Measurements from ENCODE around the gene PCDHGC3.

Gene PCDHGC3

DNA sequence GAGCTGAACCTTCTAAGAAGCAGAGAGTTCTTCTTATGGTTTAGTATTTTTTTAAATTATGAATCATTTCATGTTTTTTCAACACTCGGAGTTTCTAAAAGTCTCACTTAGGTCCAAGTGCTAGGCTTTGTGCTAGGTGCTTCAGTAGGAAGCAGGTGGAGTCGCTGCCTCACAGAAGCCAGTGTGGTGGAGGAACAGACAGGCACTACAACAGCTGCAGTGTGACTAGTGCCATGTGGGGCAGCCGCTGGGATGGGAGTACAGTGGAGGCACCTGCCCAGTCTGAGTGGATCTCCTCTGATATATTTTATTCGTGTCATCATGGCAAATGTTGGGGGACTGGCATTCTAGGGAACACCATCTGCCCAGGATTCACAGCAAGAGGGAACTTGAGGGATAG is 28.4 kb downstream of the PCDHGC3 start:
- Histone ChIP-seq H3K14ac (ENCODE audit: low read length in 2 of 2) (no peak overlapping the region), H2BK15ac (ENCODE audit: low read depth, poor library complexity, severe bottlenecking) (no peak overlapping the region), H3K4me3 (ENCODE audit: insufficient read depth in 1 of 2, low read depth in 1 of 2, low read length in 2 of 2) (no peak overlapping the region), H3K9ac (ENCODE audit: low read length) (no peak overlapping the region), H3K18ac (ENCODE audit: low read depth in 1 of 2, low read length in 2 of 2) (no peak overlapping the region), H2BK120ac (ENCODE audit: low read depth, low read length) (no peak overlapping the region), H3K23ac (ENCODE audit: low read length in 2 of 2) (no peak overlapping the region), H2AFZ (ENCODE audit: low read depth, low read length) (no peak overlapping the region), H3K27me3 (ENCODE audit: control insufficient read depth in 1 of 2, insufficient read depth in 1 of 2, low read length in 2 of 2) (no peaks in the 10 kb centered on the region), H2AK5ac (ENCODE audit: low read length, severe bottlenecking) (no peak overlapping the region), H3K79me1 (replicated peaks; ENCODE audit: low read length, poor library complexity, severe bottlenecking) (peaks cover 37% of the 10 kb centered on the region), H3K4me1 (ENCODE audit: control insufficient read depth, insufficient read depth, low read depth, low read length) (peaks cover 23% of the 10 kb centered on the region), H4K91ac (ENCODE audit: low read length) (no peak overlapping the region), H3K4ac (ENCODE audit: low read depth in 1 of 2, low read length in 2 of 2) (no peak overlapping the region), H3K4me2 (ENCODE audit: low read length, poor library complexity, severe bottlenecking) (no peak overlapping the region), H3K27ac (ENCODE audit: low read length, poor library complexity, severe bottlenecking) (no peak overlapping the region), H4K8ac (ENCODE audit: low read length) (no peak overlapping the region), H3K9me3 (ENCODE audit: control insufficient read depth, low read length) (no peaks in the 10 kb centered on the region), H3K36me3 (ENCODE audit: control insufficient read depth in 1 of 2, insufficient read depth in 2 of 2, low read depth in 1 of 2, low read length in 2 of 2) (peaks cover 30 to 70% of the 10 kb centered on the region in 2 experiments), H2BK5ac (ENCODE audit: low read depth, low read length, poor library complexity, severe bottlenecking) (no peak overlapping the region), H2BK12ac (ENCODE audit: low read length in 2 of 2) (no peak overlapping the region)
- DNase-seq = no peak
- WGBS = over 99% methylated on average over 4 of the region's 4 CpGs

DNA sequence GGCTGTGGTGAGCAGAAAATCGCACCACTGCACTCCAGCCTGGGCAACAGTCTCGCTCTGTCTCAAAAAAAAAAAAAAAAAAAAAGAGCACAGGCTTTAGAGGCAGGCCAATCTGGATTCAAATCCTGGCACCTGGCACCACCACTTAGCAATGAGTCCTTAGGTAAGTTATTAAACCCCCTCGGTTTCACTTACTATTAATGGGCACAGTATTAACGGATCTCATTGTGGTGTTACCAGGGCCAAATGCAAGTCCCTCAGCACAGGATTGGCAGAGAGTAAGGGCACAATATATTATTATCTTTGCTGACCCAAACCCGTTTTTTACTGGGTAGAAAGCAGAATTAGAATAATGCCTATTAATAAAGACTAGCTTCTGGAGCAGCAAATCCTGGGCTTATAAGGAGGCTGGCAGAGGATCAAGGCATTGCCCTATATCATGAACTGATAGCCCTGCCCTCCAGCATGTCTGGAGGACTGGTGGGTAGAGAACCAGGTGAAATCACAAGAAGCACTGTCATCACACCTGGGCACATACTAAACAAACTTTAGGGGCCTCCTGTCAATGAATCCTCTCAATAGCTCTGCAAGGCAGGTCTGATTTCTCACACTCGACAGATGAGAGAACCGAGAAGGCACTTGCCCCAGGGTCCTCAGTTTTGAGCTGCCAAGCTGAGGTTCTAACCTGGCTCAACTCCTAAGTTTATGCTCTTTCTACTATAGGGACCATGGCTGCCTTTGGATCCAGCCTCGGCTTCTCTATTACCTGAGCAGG is 30.8 kb downstream of the PCDHGC3 start:
- Histone ChIP-seq H3K4me3 (ENCODE audit: insufficient read depth in 1 of 2, low read depth in 1 of 2, low read length in 2 of 2) (no peak overlapping the region), H2BK120ac (ENCODE audit: low read depth, low read length) (no peak overlapping the region), H2BK15ac (ENCODE audit: low read depth, poor library complexity, severe bottlenecking) (no peak overlapping the region), H3K4me1 (ENCODE audit: control insufficient read depth, insufficient read depth, low read depth, low read length) (peaks cover 35% of the 10 kb centered on the region), H2AFZ (ENCODE audit: low read depth, low read length) (no peak overlapping the region), H3K27me3 (ENCODE audit: control insufficient read depth in 1 of 2, insufficient read depth in 1 of 2, low read length in 2 of 2) (no peaks in the 10 kb centered on the region), H2BK12ac (ENCODE audit: low read length in 2 of 2) (no peak overlapping the region), H3K4me2 (ENCODE audit: low read length, poor library complexity, severe bottlenecking) (no peak overlapping the region), H3K14ac (ENCODE audit: low read length in 2 of 2) (no peak overlapping the region), H3K18ac (ENCODE audit: low read depth in 1 of 2, low read length in 2 of 2) (peak overlapping the region; percentile 24 to 34), H3K23ac (ENCODE audit: low read length in 2 of 2) (no peak overlapping the region), H2AK5ac (ENCODE audit: low read length, severe bottlenecking) (peak overlapping the region; percentile 84), H4K91ac (ENCODE audit: low read length) (no peak overlapping the region), H3K9me3 (ENCODE audit: control insufficient read depth, low read length) (no peaks in the 10 kb centered on the region), H3K4ac (ENCODE audit: low read depth in 1 of 2, low read length in 2 of 2) (peak overlapping the region; percentile 13 to 15), H3K27ac (ENCODE audit: low read length, poor library complexity, severe bottlenecking) (peak overlapping the region; percentile 95), H4K8ac (ENCODE audit: low read length) (no peak overlapping the region), H2BK5ac (ENCODE audit: low read depth, low read length, poor library complexity, severe bottlenecking) (no peak overlapping the region), H3K79me1 (replicated peaks; ENCODE audit: low read length, poor library complexity, severe bottlenecking) (peaks cover 37% of the 10 kb centered on the region), H3K9ac (ENCODE audit: low read length) (peak overlapping the region; percentile 89), H3K36me3 (ENCODE audit: control insufficient read depth in 1 of 2, insufficient read depth in 2 of 2, low read depth in 1 of 2, low read length in 2 of 2) (peaks cover 49 to 73% of the 10 kb centered on the region in 2 experiments)
- WGBS = 90% methylated on average over 8 of the region's 8 CpGs
- no peak for DNase-seq

DNA sequence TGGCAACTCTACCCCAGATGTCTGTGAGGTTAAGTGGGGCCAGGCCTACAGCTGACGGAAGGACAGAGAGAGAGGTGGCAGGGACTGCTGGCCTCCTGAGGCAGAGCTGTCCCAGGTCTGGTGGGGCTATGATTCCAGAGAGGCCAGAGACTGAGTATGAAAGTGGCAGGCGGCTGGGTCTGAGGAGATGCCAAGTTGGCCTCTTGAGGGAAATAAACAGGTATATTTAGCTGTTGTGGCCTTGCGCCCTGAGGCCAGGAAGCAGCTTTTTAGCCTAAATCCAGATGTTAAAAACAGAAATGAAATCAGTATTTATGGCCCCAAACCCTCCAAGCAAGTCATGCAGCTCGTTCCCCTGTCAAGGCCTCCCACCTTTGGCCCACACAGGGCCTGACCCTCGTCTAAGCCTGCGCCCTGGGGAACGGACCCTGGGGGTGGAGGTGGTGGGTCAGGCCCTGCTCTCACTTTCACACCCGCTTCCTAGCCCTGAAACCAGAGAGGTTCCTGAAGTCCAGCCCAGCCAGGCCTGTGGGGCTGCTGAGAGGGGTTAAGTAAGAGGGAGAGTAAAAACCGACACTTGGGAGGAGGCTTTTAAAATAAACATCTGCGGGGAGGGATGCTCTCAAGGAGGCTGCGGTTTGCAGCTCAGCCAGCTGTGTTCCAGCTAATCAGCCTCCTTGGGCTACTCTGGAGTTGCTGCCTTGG is 31.8 kb downstream of the PCDHGC3 start:
- Histone ChIP-seq H2BK12ac (ENCODE audit: low read length in 2 of 2) (peak overlapping the region; percentile 20 to 96), H3K27ac (ENCODE audit: low read length, poor library complexity, severe bottlenecking) (peak overlapping the region; percentile 95), H3K18ac (ENCODE audit: low read depth in 1 of 2, low read length in 2 of 2) (peak overlapping the region; percentile 1 to 89), H4K8ac (ENCODE audit: low read length) (no peak overlapping the region), H3K36me3 (ENCODE audit: control insufficient read depth in 1 of 2, insufficient read depth in 2 of 2, low read depth in 1 of 2, low read length in 2 of 2) (peaks cover 52 to 71% of the 10 kb centered on the region in 2 experiments), H3K4me3 (ENCODE audit: insufficient read depth in 1 of 2, low read depth in 1 of 2, low read length in 2 of 2) (peak overlapping the region in 1 of 2 experiments; percentile 74), H3K4me2 (ENCODE audit: low read length, poor library complexity, severe bottlenecking) (peak overlapping the region; percentile 69), H3K4ac (ENCODE audit: low read depth in 1 of 2, low read length in 2 of 2) (peak overlapping the region in 1 of 2 experiments; percentile 61), H2AFZ (ENCODE audit: low read depth, low read length) (no peak overlapping the region), H3K23ac (ENCODE audit: low read length in 2 of 2) (peak overlapping the region in 1 of 2 experiments; percentile 85), H2BK120ac (ENCODE audit: low read depth, low read length) (no peak overlapping the region), H2BK5ac (ENCODE audit: low read depth, low read length, poor library complexity, severe bottlenecking) (peak overlapping the region; percentile 98), H3K27me3 (ENCODE audit: control insufficient read depth in 1 of 2, insufficient read depth in 1 of 2, low read length in 2 of 2) (no peaks in the 10 kb centered on the region), H3K79me1 (replicated peaks; ENCODE audit: low read length, poor library complexity, severe bottlenecking) (peaks cover 36% of the 10 kb centered on the region), H2AK5ac (ENCODE audit: low read length, severe bottlenecking) (peak overlapping the region; percentile 87), H3K4me1 (ENCODE audit: control insufficient read depth, insufficient read depth, low read depth, low read length) (peaks cover 39% of the 10 kb centered on the region), H2BK15ac (ENCODE audit: low read depth, poor library complexity, severe bottlenecking) (no peak overlapping the region), H3K9ac (ENCODE audit: low read length) (peak overlapping the region; percentile 89), H3K9me3 (ENCODE audit: control insufficient read depth, low read length) (no peaks in the 10 kb centered on the region), H3K14ac (ENCODE audit: low read length in 2 of 2) (no peak overlapping the region), H4K91ac (ENCODE audit: low read length) (no peak overlapping the region)
- DNase-seq = peak; percentile 96
- 4% methylated on average over 10 of the region's 11 CpGs for WGBS

DNA sequence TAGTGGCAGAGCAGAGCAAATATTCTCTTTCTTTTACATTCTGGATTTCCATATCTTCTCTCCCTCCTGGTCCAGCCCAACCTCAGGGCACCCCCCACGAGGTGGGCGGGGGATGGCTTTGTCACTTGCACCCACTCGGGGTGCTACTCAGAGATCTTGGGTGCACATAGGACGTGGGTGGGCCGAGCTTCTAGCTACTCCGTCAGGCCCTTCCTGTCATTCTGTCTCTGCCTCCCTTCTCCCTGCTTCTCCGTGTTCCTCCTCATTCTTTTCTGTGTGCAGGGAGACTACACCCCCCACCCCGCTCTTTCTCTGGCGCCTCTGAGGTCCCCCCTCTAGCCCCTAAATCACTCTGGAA is 32.7 kb downstream of the PCDHGC3 start:
- Histone ChIP-seq H3K4me1 (ENCODE audit: control insufficient read depth, insufficient read depth, low read depth, low read length) (peaks cover 45% of the 10 kb centered on the region), H3K9me3 (ENCODE audit: control insufficient read depth, low read length) (no peaks in the 10 kb centered on the region), H2BK12ac (ENCODE audit: low read length in 2 of 2) (peak overlapping the region; percentile 95 to 98), H3K4me2 (ENCODE audit: low read length, poor library complexity, severe bottlenecking) (peak overlapping the region; percentile 69), H3K27me3 (ENCODE audit: control insufficient read depth in 1 of 2, insufficient read depth in 1 of 2, low read length in 2 of 2) (no peaks in the 10 kb centered on the region), H2BK5ac (ENCODE audit: low read depth, low read length, poor library complexity, severe bottlenecking) (peak overlapping the region; percentile 98), H3K23ac (ENCODE audit: low read length in 2 of 2) (no peak overlapping the region), H4K8ac (ENCODE audit: low read length) (peak overlapping the region; percentile 94), H3K27ac (ENCODE audit: low read length, poor library complexity, severe bottlenecking) (peak overlapping the region; percentile 95), H3K79me1 (replicated peaks; ENCODE audit: low read length, poor library complexity, severe bottlenecking) (peaks cover 32% of the 10 kb centered on the region), H3K4me3 (ENCODE audit: insufficient read depth in 1 of 2, low read depth in 1 of 2, low read length in 2 of 2) (peak overlapping the region in 1 of 2 experiments; percentile 74), H2BK15ac (ENCODE audit: low read depth, poor library complexity, severe bottlenecking) (peak overlapping the region; percentile 53), H2AFZ (ENCODE audit: low read depth, low read length) (no peak overlapping the region), H4K91ac (ENCODE audit: low read length) (peak overlapping the region; percentile 92), H3K9ac (ENCODE audit: low read length) (peak overlapping the region; percentile 89), H3K14ac (ENCODE audit: low read length in 2 of 2) (peak overlapping the region in 1 of 2 experiments; percentile 61), H3K36me3 (ENCODE audit: control insufficient read depth in 1 of 2, insufficient read depth in 2 of 2, low read depth in 1 of 2, low read length in 2 of 2) (peaks cover 46 to 63% of the 10 kb centered on the region in 2 experiments), H3K4ac (ENCODE audit: low read depth in 1 of 2, low read length in 2 of 2) (peak overlapping the region; percentile 89 to 95), H3K18ac (ENCODE audit: low read depth in 1 of 2, low read length in 2 of 2) (peak overlapping the region; percentile 89 to 92), H2BK120ac (ENCODE audit: low read depth, low read length) (peak overlapping the region; percentile 93), H2AK5ac (ENCODE audit: low read length, severe bottlenecking) (peak overlapping the region; percentile 87)
- WGBS = 0% methylated on average over 9 of the region's 9 CpGs
- no peak for DNase-seq

All from mesenchymal stem cell (in vitro differentiated cells and primary cell).